GM12873 (cell line): ENCODE measurements around the gene GRM7.

Experiments
- TF ChIP-seq, protein P1 (sequence below): IDR thresholded peaks from 2 replicates; pipeline ENCODE4 v1.5.1; 2012; ENCODE audit warnings: low read depth, mild to moderate bottlenecking, moderate library complexity, low read length, control low read depth; ENCODE audit not compliant: insufficient read depth; ENCODE audit errors: missing control alignments

Gene GRM7

DNA sequence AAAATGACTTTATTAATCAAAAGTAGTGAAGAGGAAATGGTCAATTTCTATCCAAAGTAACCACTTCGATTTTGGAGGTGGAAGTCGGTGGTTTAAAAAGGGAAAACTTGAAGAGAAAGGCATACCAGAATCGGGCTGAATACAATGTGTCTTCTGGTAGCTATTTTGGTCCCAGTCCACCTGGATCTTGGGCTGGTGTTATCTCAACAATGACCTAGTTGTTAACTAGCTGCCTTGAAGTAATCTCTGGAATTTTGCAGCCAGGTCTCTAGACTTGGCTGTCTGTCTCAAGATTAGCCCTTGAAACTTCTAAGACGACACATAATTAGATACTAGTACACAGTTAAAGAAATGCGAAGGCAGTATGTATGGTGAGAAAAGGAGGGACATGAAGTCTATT is 409.8 kb downstream of the GRM7 start:
- TF ChIP-seq, protein P1, sequence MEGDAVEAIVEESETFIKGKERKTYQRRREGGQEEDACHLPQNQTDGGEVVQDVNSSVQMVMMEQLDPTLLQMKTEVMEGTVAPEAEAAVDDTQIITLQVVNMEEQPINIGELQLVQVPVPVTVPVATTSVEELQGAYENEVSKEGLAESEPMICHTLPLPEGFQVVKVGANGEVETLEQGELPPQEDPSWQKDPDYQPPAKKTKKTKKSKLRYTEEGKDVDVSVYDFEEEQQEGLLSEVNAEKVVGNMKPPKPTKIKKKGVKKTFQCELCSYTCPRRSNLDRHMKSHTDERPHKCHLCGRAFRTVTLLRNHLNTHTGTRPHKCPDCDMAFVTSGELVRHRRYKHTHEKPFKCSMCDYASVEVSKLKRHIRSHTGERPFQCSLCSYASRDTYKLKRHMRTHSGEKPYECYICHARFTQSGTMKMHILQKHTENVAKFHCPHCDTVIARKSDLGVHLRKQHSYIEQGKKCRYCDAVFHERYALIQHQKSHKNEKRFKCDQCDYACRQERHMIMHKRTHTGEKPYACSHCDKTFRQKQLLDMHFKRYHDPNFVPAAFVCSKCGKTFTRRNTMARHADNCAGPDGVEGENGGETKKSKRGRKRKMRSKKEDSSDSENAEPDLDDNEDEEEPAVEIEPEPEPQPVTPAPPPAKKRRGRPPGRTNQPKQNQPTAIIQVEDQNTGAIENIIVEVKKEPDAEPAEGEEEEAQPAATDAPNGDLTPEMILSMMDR, result no peak

DNA sequence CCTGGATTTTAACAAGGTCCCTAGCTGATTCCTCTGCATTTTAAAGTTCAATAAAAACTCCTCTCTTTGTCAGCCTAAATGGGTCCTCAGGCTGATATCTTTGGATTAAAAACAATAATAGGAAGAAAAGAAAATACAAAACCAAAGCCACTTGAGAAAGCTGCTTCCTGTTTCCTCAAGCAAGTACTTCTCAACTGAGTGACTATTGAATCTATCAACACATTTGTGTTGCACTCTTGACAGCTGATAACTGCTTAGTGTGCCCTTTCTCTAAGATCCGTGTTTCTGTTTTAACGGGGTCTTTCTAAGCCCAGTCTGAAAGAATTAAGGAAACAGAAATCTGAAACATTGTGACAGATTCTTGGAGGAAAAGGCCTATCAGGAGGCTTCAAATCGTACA is 410.7 kb downstream of the GRM7 start:
- TF ChIP-seq, protein P1, result no peak

DNA sequence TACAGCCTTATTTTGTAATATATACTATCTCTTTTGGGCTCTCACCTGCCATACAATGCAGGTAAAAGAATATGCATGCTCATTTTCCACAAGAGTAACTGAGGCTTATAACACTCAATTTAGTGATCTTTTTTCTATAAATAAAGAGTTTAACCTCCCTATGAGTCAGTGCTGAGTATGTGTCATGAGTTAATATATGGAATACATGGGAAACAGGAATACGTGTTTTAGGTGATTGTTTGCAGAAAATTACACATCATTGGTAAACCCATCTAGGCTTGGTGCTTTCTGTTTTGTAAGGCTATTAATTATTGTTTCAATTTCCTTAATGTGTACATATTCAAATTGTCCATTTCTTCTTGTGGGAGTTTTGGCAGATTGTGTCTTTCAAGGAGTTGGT is 411.3 kb downstream of the GRM7 start:
- TF ChIP-seq, protein P1, result no peak

DNA sequence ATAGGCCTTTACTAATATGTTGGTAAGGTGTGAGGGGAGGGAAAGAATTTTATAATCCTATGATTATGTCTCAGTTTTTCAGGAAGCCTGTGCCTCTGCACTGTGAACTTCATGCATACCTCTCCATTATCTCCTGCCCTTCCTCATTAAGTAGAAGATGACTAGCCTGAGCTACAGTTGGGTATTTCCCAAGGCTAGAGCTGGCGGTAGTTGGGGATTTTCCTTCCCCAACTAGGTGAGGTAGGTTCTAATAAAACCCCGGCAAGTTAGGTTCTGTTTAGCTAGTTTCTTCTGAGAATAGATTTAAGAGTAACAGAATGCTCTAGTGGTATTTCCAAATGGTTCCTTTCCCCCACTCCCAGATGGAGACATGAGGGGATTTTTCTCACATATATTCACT is 414.5 kb downstream of the GRM7 start:
- TF ChIP-seq, protein P1, result no peak

DNA sequence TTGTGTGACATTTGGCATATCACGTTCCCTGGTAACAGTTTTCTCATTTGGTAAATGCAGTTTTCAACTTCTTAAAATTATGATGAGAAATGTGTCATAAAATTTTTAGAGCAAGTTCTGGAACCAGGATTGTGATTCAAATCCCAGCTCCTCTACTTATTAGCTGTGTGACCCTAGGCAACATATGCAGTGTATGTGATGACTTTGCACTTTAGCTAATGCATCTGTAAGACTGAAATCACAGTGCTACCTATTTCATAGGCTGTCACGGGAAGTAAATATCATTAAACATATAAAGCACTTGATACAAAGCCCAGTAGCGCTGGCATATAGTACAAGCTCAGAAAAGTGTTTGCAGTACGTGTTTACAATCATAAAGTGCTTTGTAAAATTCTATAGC is 419.4 kb downstream of the GRM7 start:
- TF ChIP-seq, protein P1, result no peak

DNA sequence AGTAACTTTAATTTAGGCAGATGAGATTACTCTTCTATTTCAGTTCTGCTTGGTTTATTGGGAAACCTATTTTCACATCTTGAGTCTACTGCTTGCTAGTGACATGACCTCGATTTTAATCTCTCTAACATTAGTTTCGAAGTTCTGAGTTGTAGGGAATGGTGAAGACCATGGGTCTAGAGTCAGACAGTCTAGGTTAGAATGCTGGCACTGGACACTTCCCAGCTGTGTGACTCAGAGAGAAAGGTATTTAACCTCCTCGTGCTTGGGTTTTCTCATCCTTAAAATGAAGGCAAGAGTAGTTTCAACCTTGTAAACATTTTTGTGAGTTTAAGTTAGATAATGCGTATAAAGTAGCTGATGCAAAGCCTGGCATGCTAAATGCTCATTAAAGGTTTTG is 422.1 kb downstream of the GRM7 start:
- TF ChIP-seq, protein P1, result no peak

DNA sequence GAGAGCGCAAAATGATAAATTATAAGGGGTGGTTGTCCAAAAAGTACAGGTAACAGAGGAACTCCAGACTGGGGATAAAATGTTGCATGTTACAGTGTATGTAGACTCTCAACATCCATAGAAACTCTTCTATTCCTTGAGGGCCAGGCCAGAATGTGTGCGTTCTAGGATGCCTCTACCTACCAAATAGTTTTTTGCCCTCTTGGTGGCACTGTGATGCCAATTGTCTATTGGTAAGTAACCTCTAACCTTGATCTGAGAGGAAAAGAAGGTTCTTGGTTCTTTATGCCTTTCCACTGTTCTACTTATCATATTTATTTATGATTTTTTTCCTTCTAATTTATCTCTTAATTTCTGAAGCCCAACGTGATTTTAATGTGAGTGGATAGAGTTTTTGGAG is 424.6 kb downstream of the GRM7 start:
- TF ChIP-seq, protein P1, result no peak
